Endothelial cell of umbilical vein (primary cell): Measurements from ENCODE around the gene GHRH. TPM values are rescaled to one million over a fixed set of nuclear protein-coding genes. Genes with fewer than 3 reads are reported as not detected.

Experiments
- BruUV-seq: library from RNA; stranded (reverse); fragments of 400-500 nt; replicated peaks from 2 replicates; lab custom pipeline; 2021; lab: Mats Ljungman, UMichigan
- CTCF ChIA-PET: fragments of 300-600, 350-600 bp; sonication (Branson Sonifier 250); formaldehyde crosslinking; loops from one replicate; lab custom pipeline; 2021; ENCODE audit warnings: antibody characterized with exemption, inconsistent platforms; lab: Charles Lee
- POLR2A ChIA-PET: fragments of 300-600, 350-600 bp; sonication (Branson Sonifier 250); formaldehyde crosslinking; loops from one replicate; lab custom pipeline; 2021; ENCODE audit warnings: antibody characterized with exemption, inconsistent platforms; lab: Charles Lee
- DNase-seq: peaks from one replicate; pipeline ENCODE4 v3.0.0-alpha.2; 2011; ENCODE audit warnings: low read depth, low spot score
- FAIRE-seq: peaks from 2 replicates; lab custom pipeline; 2011; peaks lifted over from hg19 to GRCh38; lab: Jason Lieb, UNC
- H2AFZ ChIP-seq: 2 replicates; pipeline ENCODE4 v1.6.0; 2012; ENCODE audit warnings: low read depth, low read length, control low read depth, inconsistent platforms
- H3K27ac ChIP-seq: 2 replicates; pipeline ENCODE4 v1.5.1; 2011; ENCODE audit warnings: low read depth, mild to moderate bottlenecking, control low read depth, low read length, moderate library complexity; ENCODE audit not compliant: insufficient read depth
- H3K27me3 ChIP-seq, 2 experiments: 2 replicates each; pipeline versions ENCODE4 v1.6.0 to v1.6.1; 2011; ENCODE audit warnings: low read length in 2 of 2, mixed read lengths in 1 of 2; ENCODE audit not compliant: control insufficient read depth in 2 of 2, insufficient read depth in 2 of 2
- H3K36me3 ChIP-seq, 2 experiments: 2 replicates in 1 of 2; 3 replicates in 1 of 2; pipeline ENCODE4 v1.5.1; 2011; ENCODE audit warnings: low read length in 2 of 2, mild to moderate bottlenecking in 1 of 2, moderate library complexity in 1 of 2; ENCODE audit not compliant: control insufficient read depth in 2 of 2, insufficient read depth in 2 of 2; ENCODE audit errors: extremely low read depth in 1 of 2
- H3K4me1 ChIP-seq: 3 replicates; pipeline ENCODE4 v1.5.1; 2011; ENCODE audit warnings: mild to moderate bottlenecking, low read length; ENCODE audit not compliant: control insufficient read depth, insufficient read depth; ENCODE audit errors: extremely low read depth
- H3K4me2 ChIP-seq: 2 replicates; pipeline ENCODE4 v1.6.1; 2011; ENCODE audit warnings: low read length, control low read depth, mixed read lengths; ENCODE audit not compliant: insufficient read depth
- H3K4me3 ChIP-seq, 3 experiments: fragments of 200-600 bp in 1 of 3; sonication (generic), shearing (Covaris generic) in 1 of 3; replicated peaks in 1 of 3; 2 replicates each; pipeline ENCODE4 v1.5.1; 2011 to 2016; ENCODE audit warnings: control low read depth in 3 of 3, low read length in 3 of 3, mild to moderate bottlenecking in 2 of 3, inconsistent platforms in 1 of 3, low read depth in 1 of 3, moderate library complexity in 1 of 3; ENCODE audit not compliant: insufficient read depth in 1 of 3
- H3K79me2 ChIP-seq: 2 replicates; pipeline ENCODE4 v1.6.0; 2012; ENCODE audit warnings: low read length, inconsistent platforms; ENCODE audit not compliant: control insufficient read depth, insufficient read depth
- H3K9ac ChIP-seq: replicated peaks from 2 replicates; pipeline ENCODE3; 2011; ENCODE audit warnings: low read length, control low read depth; ENCODE audit not compliant: insufficient read depth; ENCODE audit errors: extremely low read depth
- H3K9me1 ChIP-seq: replicated peaks from 3 replicates; pipeline ENCODE4 v1.6.0; 2011; ENCODE audit warnings: mild to moderate bottlenecking, low read length; ENCODE audit not compliant: control insufficient read depth, insufficient read depth; ENCODE audit errors: extremely low read depth
- H3K9me3 ChIP-seq: replicated peaks from 2 replicates; pipeline ENCODE4 v1.5.1; 2012; ENCODE audit warnings: low read length, inconsistent platforms; ENCODE audit not compliant: control insufficient read depth, insufficient read depth
- H4K20me1 ChIP-seq: replicated peaks from 2 replicates; pipeline ENCODE3; 2011; ENCODE audit warnings: mild to moderate bottlenecking, low read length; ENCODE audit not compliant: control insufficient read depth, insufficient read depth; ENCODE audit errors: extremely low read depth
- CTCF ChIP-seq, 2 donors: IDR thresholded peaks; 1 replicate in 1 of 2; 2 replicates in 1 of 2; pipeline ENCODE4 v1.5.1; 2011; ENCODE audit warnings: low read length in 2 of 2, mild to moderate bottlenecking in 2 of 2, moderate library complexity in 2 of 2, control low read depth in 1 of 2, inconsistent platforms in 1 of 2, low read depth in 1 of 2; ENCODE audit not compliant: insufficient read depth in 1 of 2; ENCODE audit errors: extremely low read depth in 1 of 2
- EZH2 ChIP-seq: IDR thresholded peaks from 2 replicates; pipeline ENCODE4 v1.6.1; 2012; ENCODE audit warnings: borderline replicate concordance, low read depth, mild to moderate bottlenecking, moderate library complexity, low read length, inconsistent platforms; ENCODE audit not compliant: severe bottlenecking
- FOS ChIP-seq: IDR thresholded peaks from 2 replicates; pipeline ENCODE4 v1.6.1; 2011; ENCODE audit warnings: mild to moderate bottlenecking, low read length, moderate library complexity, borderline replicate concordance; ENCODE audit not compliant: insufficient read depth
- GATA2 ChIP-seq: IDR thresholded peaks from 2 replicates; pipeline ENCODE4 v1.7.0; 2011; ENCODE audit warnings: low read depth, mild to moderate bottlenecking, moderate library complexity, mixed read lengths, low read length; ENCODE audit not compliant: insufficient read length, insufficient read depth
- JUN ChIP-seq: IDR thresholded peaks from 2 replicates; pipeline ENCODE4 v1.6.1; 2011; ENCODE audit warnings: borderline replicate concordance, low read depth; ENCODE audit not compliant: insufficient read length, insufficient read depth
- MAX ChIP-seq: IDR thresholded peaks from 2 replicates; pipeline ENCODE4 v1.6.1; 2011; ENCODE audit not compliant: insufficient read depth, insufficient read length
- MYC ChIP-seq: IDR thresholded peaks from one replicate; pipeline ENCODE4 v1.6.1; 2011; ENCODE audit warnings: mild to moderate bottlenecking, low read depth, low read length
- POLR2A ChIP-seq: IDR thresholded peaks from 2 replicates; pipeline ENCODE4 v1.6.1; 2012; ENCODE audit warnings: low read depth, mild to moderate bottlenecking, control low read depth, low read length
- POLR2AphosphoS5 ChIP-seq: IDR thresholded peaks from 2 replicates; pipeline ENCODE4 v1.6.1; 2012; ENCODE audit warnings: low read depth, mild to moderate bottlenecking, control low read depth, low read length, moderate library complexity; ENCODE audit not compliant: insufficient read depth
- dilution Hi-C: fragments of 300-500 bp; cut with MboI; formaldehyde crosslinking; loops from one replicate; pipeline ENCODE4 v1.15.0; 2019; ENCODE audit warnings: low sequenced_read_pairs; ENCODE audit not compliant: extremely low pct_ligation_motif_present
- intact Hi-C: fragments of 100-400 bp; cut with micrococcal nuclease; formaldehyde crosslinking; loops from one replicate; pipeline ENCODE4 v1.10.0; 2022
- polyA plus RNA-seq, 4 experiments: library from polyadenylated mRNA; depleted of rRNA in 3 of 4; stranded (reverse) in 3 of 4; unstranded in 1 of 4; fragments of >200 nt; gene quantifications; 2 replicates each; pipeline versions ENCODE4 v1.2.1 to v1.2.3, GENCODE V29; 2011 to 2012; ENCODE audit warnings: missing spikeins in 1 of 4
- total RNA-seq: library from RNA; stranded (reverse); gene quantifications from 2 replicates; pipeline ENCODE4 v1.2.3, GENCODE V29; 2021

Gene GHRH
- total and polyA plus RNA-seq, 2 donors (not counting 3 experiments of a cell fraction or from before 2014, with no cell fraction given), result not detected

- POLR2A ChIA-PET, result no interaction called here
- Histone ChIP-seq H3K9me3 (no peaks in the 10 kb centered on the region), H3K4me3 (no peak overlapping the region), H4K20me1 (no peaks in the 10 kb centered on the region), H3K36me3 (peaks cover 17 to 23% of the 10 kb centered on the region in 2 experiments), H2AFZ (no peak overlapping the region), H3K27me3 (no peaks in the 10 kb centered on the region), H3K4me1 (no peaks in the 10 kb centered on the region), H3K27ac (no peak overlapping the region), H3K79me2 (no peaks in the 10 kb centered on the region), H3K4me2 (no peak overlapping the region), H3K9me1 (no peaks in the 10 kb centered on the region), H3K9ac (no peak overlapping the region)
- TF ChIP-seq POLR2A, result no peak
- TF ChIP-seq MAX, result no peak
- no peak for TF ChIP-seq POLR2AphosphoS5
- TF ChIP-seq JUN, result no peak
- TF ChIP-seq MYC, result no peak
- no peak for TF ChIP-seq FOS
- no peak for TF ChIP-seq EZH2
- TF ChIP-seq GATA2, result no peak
- no peak for TF ChIP-seq CTCF (IDR thresholded peaks at IDR 0.05; ENCODE audit: extremely low read depth in 1 of 2, insufficient read depth in 1 of 2, low read depth in 1 of 2, low read length in 2 of 2)
- FAIRE-seq (no peak), DNase-seq (no peak)
- CTCF ChIA-PET, result interaction anchor here (1.2 kb wide), 1 partner anchor 8 kb away, joined by 3 read pairs; no protein-coding TSS in a partner anchor
- dilution Hi-C loops (no loop called here), intact Hi-C loops (no loop called here)
- no TSS peak for BruUV-seq
Measured at GRCh38 chr20:37243076-37243936, 18.3 kb downstream of the GHRH start.
